Mesendoderm (in vitro differentiated cells): ENCODE data around the gene TTC12.
A peak's percentile ranks its signal among the peaks of the same experiment; 100 is the strongest.

Experiments
- DNase-seq: peaks from one replicate; pipeline ENCODE4 v3.0.0; 2013
- H2AK5ac ChIP-seq: 2 replicates; pipeline ENCODE4 v1.6.1; 2013; ENCODE audit warnings: low read length, inconsistent platforms
- H2BK120ac ChIP-seq: 2 replicates; pipeline ENCODE4 v1.6.1; 2013; ENCODE audit warnings: low read depth, mild to moderate bottlenecking, low read length, moderate library complexity, mixed read lengths
- H2BK15ac ChIP-seq: replicated peaks from 2 replicates; pipeline ENCODE4 v1.6.1; 2013; ENCODE audit warnings: low read depth, mild to moderate bottlenecking, moderate library complexity
- H2BK5ac ChIP-seq: 2 replicates; pipeline ENCODE4 v1.6.1; 2013; ENCODE audit warnings: low read length, inconsistent platforms
- H3K18ac ChIP-seq: 2 replicates; pipeline ENCODE4 v1.6.1; 2013; ENCODE audit warnings: mild to moderate bottlenecking, low read length, mixed read lengths
- H3K23ac ChIP-seq: one replicate; pipeline ENCODE4 v1.6.1; 2013; ENCODE audit warnings: low read length
- H3K27ac ChIP-seq: 2 replicates; pipeline ENCODE4 v1.5.1; 2013; ENCODE audit warnings: low read depth, mild to moderate bottlenecking, inconsistent platforms, low read length, moderate library complexity
- H3K27me3 ChIP-seq: 2 replicates; pipeline ENCODE4 v1.6.1; 2013; ENCODE audit warnings: low read length, control low read depth, mild to moderate bottlenecking, inconsistent platforms; ENCODE audit not compliant: insufficient read depth, poor library complexity
- H3K36me3 ChIP-seq: 2 replicates; pipeline ENCODE4 v1.6.1; 2013; ENCODE audit warnings: low read length, inconsistent platforms; ENCODE audit not compliant: control insufficient read depth, insufficient read depth
- H3K4ac ChIP-seq: one replicate; pipeline ENCODE4 v1.6.1; 2013; ENCODE audit warnings: low read depth, mild to moderate bottlenecking, low read length, moderate library complexity
- H3K4me1 ChIP-seq: 2 replicates; pipeline ENCODE4 v1.6.1; 2013; ENCODE audit warnings: low read depth, low read length, inconsistent platforms; ENCODE audit not compliant: control insufficient read depth
- H3K4me2 ChIP-seq: 2 replicates; pipeline ENCODE4 v1.6.1; 2013; ENCODE audit warnings: low read length
- H3K4me3 ChIP-seq: 2 replicates; pipeline ENCODE4 v1.5.1; 2013; ENCODE audit warnings: mild to moderate bottlenecking, low read length
- H3K56ac ChIP-seq: one replicate; pipeline ENCODE4 v1.6.1; 2013; ENCODE audit warnings: low read length
- H3K79me1 ChIP-seq: 2 replicates; pipeline ENCODE4 v1.6.1; 2013; ENCODE audit warnings: low read length, inconsistent platforms
- H3K79me2 ChIP-seq: 2 replicates; pipeline ENCODE4 v1.6.1; 2013; ENCODE audit warnings: mild to moderate bottlenecking, low read length; ENCODE audit not compliant: control insufficient read depth, insufficient read depth
- H3K9ac ChIP-seq: 2 replicates; pipeline ENCODE4 v1.6.1; 2013; ENCODE audit warnings: low read length, inconsistent platforms
- H4K5ac ChIP-seq: one replicate; pipeline ENCODE4 v1.6.1; 2013; ENCODE audit warnings: low read length
- H4K8ac ChIP-seq: one replicate; pipeline ENCODE4 v1.6.1; 2013; ENCODE audit warnings: low read depth, mild to moderate bottlenecking, control low read depth, low read length, moderate library complexity
- whole genome bisulfite sequencing: extraction: QIAGEN DNeasy Blood & Tissue Kit; methylation state at CpG from one replicate; pipeline ENCODE4 v1.1.7; 2013; ENCODE audit warnings: low lambda C conversion rate, missing lambda C conversion rate; ENCODE audit not compliant: insufficient coverage; ENCODE audit errors: extremely low coverage; 5-methylcytosine and 5-hydroxymethylcytosine counted together

The TTC12 gene

GRCh38 chr11:113387605-113388211, 73.3 kb downstream of the TTC12 start, which contains the start of gene ANKK1:
Gene ANKK1, plus strand, starts transcription at chr11:113387779. Its CDS starts 106 bp downstream, at chr11:113387885.
- H3K4me1 ChIP-seq, result peaks cover 17% of the 10 kb centered on the region
- H4K8ac ChIP-seq, result no peak within 1 kb of the TSS
- no peak within 1 kb of the TSS for H2BK5ac ChIP-seq
- H3K79me2 ChIP-seq, result no peaks in the 10 kb centered on the region
- no peak within 1 kb of the TSS for H3K27ac ChIP-seq
- H3K18ac ChIP-seq, result no peak within 1 kb of the TSS
- no peak within 1 kb of the TSS for H3K4ac ChIP-seq
- H2AK5ac ChIP-seq, result peak within 1 kb of the TSS; percentile 75
- H3K23ac ChIP-seq, result no peak within 1 kb of the TSS
- peak within 1 kb of the TSS; percentile 52 for H3K56ac ChIP-seq
- WGBS, result no CpG with 5 or more reads among the region's 46 CpGs
- no peak within 1 kb of the TSS for H2BK15ac ChIP-seq
- no peaks in the 10 kb centered on the region for H3K36me3 ChIP-seq
- no peaks in the 10 kb centered on the region for H3K27me3 ChIP-seq
- H3K79me1 ChIP-seq, result no peaks in the 10 kb centered on the region
- H3K4me3 ChIP-seq, result no peak within 1 kb of the TSS
- H3K9ac ChIP-seq, result peak within 1 kb of the TSS; percentile 6
- no peak within 1 kb of the TSS for H2BK120ac ChIP-seq
- DNase-seq, result peak; percentile 77
- H3K4me2 ChIP-seq, result peak within 1 kb of the TSS; percentile 2
- peak within 1 kb of the TSS; percentile 82 for H4K5ac ChIP-seq

- Histone ChIP-seq H3K79me2 (no peaks in the 10 kb centered on the region), H2BK5ac (no peak overlapping the region), H3K9ac (no peak overlapping the region), H2BK15ac (no peak overlapping the region), H3K79me1 (no peaks in the 10 kb centered on the region), H2AK5ac (no peak overlapping the region), H3K56ac (no peak overlapping the region), H3K4me1 (peaks cover 17% of the 10 kb centered on the region), H3K36me3 (no peaks in the 10 kb centered on the region), H3K18ac (no peak overlapping the region), H3K23ac (no peak overlapping the region), H2BK120ac (no peak overlapping the region), H3K27ac (no peak overlapping the region), H3K4ac (no peak overlapping the region), H3K27me3 (no peaks in the 10 kb centered on the region), H4K5ac (no peak overlapping the region), H3K4me2 (no peak overlapping the region), H3K4me3 (no peak overlapping the region), H4K8ac (no peak overlapping the region)
- WGBS, result no CpG with 5 or more reads among the region's 3 CpGs
- DNase-seq, result peak; percentile 89
Measured at GRCh38 chr11:113389272-113389671, 74.9 kb downstream of the TTC12 start.

- H2BK5ac ChIP-seq, result no peak overlapping the region
- no peak overlapping the region for H3K27ac ChIP-seq
- no peak overlapping the region for H2BK15ac ChIP-seq
- no peaks in the 10 kb centered on the region for H3K79me2 ChIP-seq
- WGBS, result no CpG with 5 or more reads among the region's 3 CpGs
- no peak overlapping the region for H4K5ac ChIP-seq
- H2BK120ac ChIP-seq, result no peak overlapping the region
- H3K4me2 ChIP-seq, result no peak overlapping the region
- no peak overlapping the region for H3K18ac ChIP-seq
- H3K27me3 ChIP-seq, result no peaks in the 10 kb centered on the region
- H3K4me1 ChIP-seq, result peaks cover 13% of the 10 kb centered on the region
- H3K4ac ChIP-seq, result no peak overlapping the region
- H3K36me3 ChIP-seq, result no peaks in the 10 kb centered on the region
- H3K4me3 ChIP-seq, result no peak overlapping the region
- no peak overlapping the region for H3K56ac ChIP-seq
- no peak overlapping the region for H3K9ac ChIP-seq
- H3K79me1 ChIP-seq, result no peaks in the 10 kb centered on the region
- H4K8ac ChIP-seq, result no peak overlapping the region
- no peak for DNase-seq
- no peak overlapping the region for H2AK5ac ChIP-seq
- no peak overlapping the region for H3K23ac ChIP-seq
Measured at GRCh38 chr11:113392236-113392921, 78.0 kb downstream of the TTC12 start.

- Histone ChIP-seq H3K4ac (no peak overlapping the region), H4K5ac (no peak overlapping the region), H2BK5ac (no peak overlapping the region), H2AK5ac (no peak overlapping the region), H3K79me2 (no peaks in the 10 kb centered on the region), H3K36me3 (no peaks in the 10 kb centered on the region), H3K56ac (no peak overlapping the region), H3K9ac (no peak overlapping the region), H3K18ac (no peak overlapping the region), H3K27me3 (no peaks in the 10 kb centered on the region), H3K4me1 (peaks cover 8% of the 10 kb centered on the region), H3K4me2 (no peak overlapping the region), H3K79me1 (no peaks in the 10 kb centered on the region), H3K27ac (no peak overlapping the region), H3K23ac (no peak overlapping the region), H2BK15ac (no peak overlapping the region), H2BK120ac (no peak overlapping the region), H4K8ac (no peak overlapping the region), H3K4me3 (no peak overlapping the region)
- no CpG with 5 or more reads among the region's 8 CpGs for WGBS
- DNase-seq, result no peak
Measured at GRCh38 chr11:113393501-113393985, 79.2 kb downstream of the TTC12 start.

- Histone ChIP-seq H3K56ac (no peak overlapping the region), H4K8ac (no peak overlapping the region), H3K18ac (no peak overlapping the region), H4K5ac (no peak overlapping the region), H3K27ac (no peak overlapping the region), H3K4me2 (no peak overlapping the region), H2BK15ac (no peak overlapping the region), H2BK5ac (no peak overlapping the region), H3K79me1 (no peaks in the 10 kb centered on the region), H3K4me3 (no peak overlapping the region), H3K4ac (no peak overlapping the region), H3K79me2 (no peaks in the 10 kb centered on the region), H3K4me1 (peaks cover 1% of the 10 kb centered on the region), H2AK5ac (no peak overlapping the region), H3K23ac (no peak overlapping the region), H2BK120ac (no peak overlapping the region), H3K36me3 (no peaks in the 10 kb centered on the region), H3K9ac (no peak overlapping the region), H3K27me3 (no peaks in the 10 kb centered on the region)
- DNase-seq, result no peak
- WGBS, result no CpG with 5 or more reads among the region's 11 CpGs
Measured at GRCh38 chr11:113394919-113395318, 80.5 kb downstream of the TTC12 start.
